Stimulated activated naive CD8-positive, alpha-beta T cell treated with anti-CD3 and anti-CD28 coated beads, Interleukin-15, amount 100 ng/mL, for 72 hours (primary cell): Measurements from ENCODE around the gene LAMA5.

Experiments
- ATAC-seq: fragments of 150-1000 bp; cut with Tn5 transposase; 2 replicates; pipeline ENCODE4 v1.10.0; 2021; ENCODE audit warnings: mild to moderate bottlenecking, moderate library complexity
- DNase-seq, 2 donors: peaks; one replicate each; pipeline ENCODE4 v3.0.0; 2021 to 2022
- H3K27ac Mint-ChIP-seq, 2 donors: one replicate each; pipeline ENCODE4 v1.8.0; 2022; ENCODE audit warnings: mild to moderate bottlenecking in 2 of 2, mixed read lengths in 2 of 2, moderate library complexity in 2 of 2
- H3K27me3 Mint-ChIP-seq: one replicate; pipeline ENCODE4 v1.8.0; 2022; ENCODE audit warnings: mixed read lengths
- H3K4me1 Mint-ChIP-seq: one replicate; pipeline ENCODE4 v1.8.0; 2022; ENCODE audit warnings: mild to moderate bottlenecking, mixed read lengths
- H3K4me3 Mint-ChIP-seq, 2 donors: one replicate each; pipeline ENCODE4 v1.8.0; 2022; ENCODE audit warnings: mild to moderate bottlenecking in 2 of 2, mixed read lengths in 2 of 2, moderate library complexity in 1 of 2
- H3K9me3 Mint-ChIP-seq, 2 donors: one replicate each; pipeline ENCODE4 v1.8.0; 2022; ENCODE audit warnings: mixed read lengths in 2 of 2

LAMA5 gene

GRCh38 chr20:62308102-62308822 is 58.9 kb downstream of the LAMA5 start:
- no peak overlapping the region for H3K4me3 Mint-ChIP-seq
- peak overlapping the region in 1 of 2 donors; percentile 76 for H3K27ac Mint-ChIP-seq
- no peaks in the 10 kb centered on the region for H3K9me3 Mint-ChIP-seq
- no peak for ATAC-seq
- H3K4me1 Mint-ChIP-seq = peaks cover 24% of the 10 kb centered on the region
- no peaks in the 10 kb centered on the region for H3K27me3 Mint-ChIP-seq
- DNase-seq = no peak

GRCh38 chr20:62307226-62308101 is 59.6 kb downstream of the LAMA5 start:
- H3K27me3 Mint-ChIP-seq = no peaks in the 10 kb centered on the region
- H3K9me3 Mint-ChIP-seq = no peaks in the 10 kb centered on the region
- DNase-seq (no peak), ATAC-seq (no peak)
- H3K27ac Mint-ChIP-seq = peak overlapping the region in 1 of 2 donors; percentile 71
- H3K4me3 Mint-ChIP-seq = no peak overlapping the region
- H3K4me1 Mint-ChIP-seq = peaks cover 24% of the 10 kb centered on the region

- H3K27ac Mint-ChIP-seq = peak overlapping the region in 1 of 2 donors; percentile 71
- H3K9me3 Mint-ChIP-seq = no peaks in the 10 kb centered on the region
- no peak for ATAC-seq
- H3K4me1 Mint-ChIP-seq = peaks cover 33% of the 10 kb centered on the region
- no peak for DNase-seq
- H3K4me3 Mint-ChIP-seq = no peak overlapping the region
- no peaks in the 10 kb centered on the region for H3K27me3 Mint-ChIP-seq
Measured at GRCh38 chr20:62306414-62307187, 60.5 kb downstream of the LAMA5 start.

- H3K4me1 Mint-ChIP-seq = peaks cover 34% of the 10 kb centered on the region
- no peaks in the 10 kb centered on the region for H3K9me3 Mint-ChIP-seq
- no peak for ATAC-seq
- peak overlapping the region in 1 of 2 donors; percentile 58 for H3K4me3 Mint-ChIP-seq
- H3K27ac Mint-ChIP-seq = peak overlapping the region in 1 of 2 donors; percentile 63
- DNase-seq = no peak
- no peaks in the 10 kb centered on the region for H3K27me3 Mint-ChIP-seq
Measured at GRCh38 chr20:62305765-62306413, 61.2 kb downstream of the LAMA5 start.

- Mint-ChIP-seq H3K27ac (peak overlapping the region; percentile 74 to 98), H3K4me3 (peak overlapping the region; percentile 91 to 94)
- no peak for ATAC-seq
Measured at GRCh38 chr20:62305149-62305764, 61.9 kb downstream of the LAMA5 start.

GRCh38 chr20:62304331-62305148 is 62.6 kb downstream of the LAMA5 start:
- H3K27ac Mint-ChIP-seq = peak overlapping the region; percentile 94 to 98
- H3K9me3 Mint-ChIP-seq = no peaks in the 10 kb centered on the region
- H3K4me1 Mint-ChIP-seq = peaks cover 45% of the 10 kb centered on the region
- H3K4me3 Mint-ChIP-seq = peak overlapping the region; percentile 91 to 94
- no peaks in the 10 kb centered on the region for H3K27me3 Mint-ChIP-seq
- DNase-seq (no peak), ATAC-seq (no peak)

More at GRCh38 chr20:62305149-62305764, 61.9 kb downstream of the LAMA5 start:
- no peak for DNase-seq
- Mint-ChIP-seq H3K4me1 (peaks cover 37% of the 10 kb centered on the region), H3K27me3 (no peaks in the 10 kb centered on the region), H3K9me3 (no peaks in the 10 kb centered on the region)

GRCh38 chr20:62303340-62304226 is 63.5 kb downstream of the LAMA5 start:
- no peaks in the 10 kb centered on the region for H3K27me3 Mint-ChIP-seq
- peak overlapping the region; percentile 94 to 98 for H3K27ac Mint-ChIP-seq
- ATAC-seq (peak; percentile 16), DNase-seq (peak; percentile 30 to 33)
- H3K4me1 Mint-ChIP-seq = peaks cover 45% of the 10 kb centered on the region
- peak overlapping the region; percentile 91 to 94 for H3K4me3 Mint-ChIP-seq
- H3K9me3 Mint-ChIP-seq = no peaks in the 10 kb centered on the region

GRCh38 chr20:62303062-62303339 is 64.1 kb downstream of the LAMA5 start:
- Mint-ChIP-seq H3K9me3 (no peaks in the 10 kb centered on the region), H3K4me1 (peaks cover 45% of the 10 kb centered on the region), H3K27me3 (no peaks in the 10 kb centered on the region), H3K27ac (peak overlapping the region; percentile 89 to 100), H3K4me3 (peak overlapping the region; percentile 98 to 99)
- no peak for DNase-seq
- ATAC-seq = no peak

- Mint-ChIP-seq H3K9me3 (no peaks in the 10 kb centered on the region), H3K4me3 (peak within 1 kb of the TSS; percentile 98 to 99), H3K27me3 (no peaks in the 10 kb centered on the region), H3K4me1 (peaks cover 45% of the 10 kb centered on the region), H3K27ac (peak within 1 kb of the TSS; percentile 100)
- DNase-seq (peak; percentile 98 to 99), ATAC-seq (peak; percentile 83)
Measured at GRCh38 chr20:62302341-62303061, 64.6 kb downstream of the LAMA5 start, which contains the start of gene ADRM1. ADRM1 (plus strand) TSS chr20:62302997; CDS start chr20:62303569, 572 bp downstream.

- ATAC-seq = peak; percentile 68
- peaks cover 45% of the 10 kb centered on the region for H3K4me1 Mint-ChIP-seq
- peak overlapping the region; percentile 98 to 99 for H3K4me3 Mint-ChIP-seq
- H3K9me3 Mint-ChIP-seq = no peaks in the 10 kb centered on the region
- peak; percentile 87 to 94 for DNase-seq
- no peaks in the 10 kb centered on the region for H3K27me3 Mint-ChIP-seq
- peak overlapping the region; percentile 100 for H3K27ac Mint-ChIP-seq
Measured at GRCh38 chr20:62301773-62302340, 65.3 kb downstream of the LAMA5 start.

GRCh38 chr20:62301111-62301668 is 65.9 kb downstream of the LAMA5 start:
- H3K9me3 Mint-ChIP-seq = no peaks in the 10 kb centered on the region
- ATAC-seq (no peak), DNase-seq (no peak)
- H3K4me3 Mint-ChIP-seq = no peak overlapping the region
- no peaks in the 10 kb centered on the region for H3K27me3 Mint-ChIP-seq
- H3K4me1 Mint-ChIP-seq = peaks cover 45% of the 10 kb centered on the region
- H3K27ac Mint-ChIP-seq = no peak overlapping the region

- Mint-ChIP-seq H3K9me3 (no peaks in the 10 kb centered on the region), H3K4me3 (no peak overlapping the region), H3K27ac (peak overlapping the region in 1 of 2 donors; percentile 40), H3K27me3 (no peaks in the 10 kb centered on the region), H3K4me1 (peaks cover 40% of the 10 kb centered on the region)
- ATAC-seq (no peak), DNase-seq (no peak)
Measured at GRCh38 chr20:62300319-62300718, 66.8 kb downstream of the LAMA5 start.
